GM18909 (cell line): ENCODE results near the gene NBPF15.
"Not testable (repeated sequence)": the region's sequence is repeated elsewhere in the genome, so short reads cannot be mapped to it uniquely, and the experiment has no call there.

Experiments
- ATAC-seq: cut with Tn5 transposase; IDR thresholded peaks from one replicate; pipeline ENCODE4 v1.9.1; 2021; ENCODE audit warnings: mild to moderate bottlenecking; ENCODE audit not compliant: unreplicated experiment, poor library complexity

NBPF15 gene

DNA sequence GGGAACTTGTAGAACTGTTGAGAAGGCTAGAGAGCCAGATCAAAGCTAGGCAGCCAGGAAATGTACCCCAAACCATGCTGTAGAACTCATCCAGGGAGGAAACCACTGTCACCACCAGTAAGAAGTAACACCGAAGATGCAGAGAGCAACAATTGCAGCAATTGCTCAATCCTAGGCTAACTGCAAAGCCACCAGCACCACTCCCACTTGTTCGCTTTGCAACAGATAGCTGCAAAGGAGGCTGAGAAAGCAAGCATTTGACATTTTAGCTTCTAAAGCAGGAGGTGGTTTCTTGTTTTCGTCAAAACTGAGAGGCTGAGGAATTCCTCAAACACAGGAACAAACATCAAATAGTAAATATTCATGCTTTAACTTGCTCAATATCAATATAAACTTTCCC is 89.8 kb downstream of the NBPF15 start:
- ATAC-seq, result not testable (repeated sequence)
